ENCODE data around the gene C1QBP.
"Not testable (repeated sequence)": the region's sequence is repeated elsewhere in the genome, so short reads cannot be mapped to it uniquely, and the experiment has no call there.

The C1QBP gene

DNA sequence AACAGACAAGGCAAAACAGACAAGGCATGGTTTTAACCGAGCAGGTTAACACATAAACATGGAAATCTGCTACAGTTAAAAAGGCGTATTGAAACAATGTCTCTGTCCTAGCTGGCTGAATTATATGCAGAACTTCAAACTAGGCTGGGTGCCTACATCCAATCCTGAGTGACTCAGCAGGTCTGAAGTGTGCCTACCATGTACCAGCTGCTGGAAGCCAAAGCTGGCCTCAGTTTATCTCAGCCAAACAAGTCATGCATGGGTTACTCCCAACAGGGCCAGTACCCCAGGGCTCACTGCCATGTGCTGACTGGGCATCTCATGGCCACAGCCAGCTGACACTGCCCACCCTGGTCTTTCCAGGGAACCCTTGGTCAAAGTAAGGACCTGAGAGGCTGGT lies 4.0 kb downstream of the C1QBP start:
- in situ Hi-C loops (cut with MboI; ENCODE audit: low sequenced_read_pairs): no loop called here

DNA sequence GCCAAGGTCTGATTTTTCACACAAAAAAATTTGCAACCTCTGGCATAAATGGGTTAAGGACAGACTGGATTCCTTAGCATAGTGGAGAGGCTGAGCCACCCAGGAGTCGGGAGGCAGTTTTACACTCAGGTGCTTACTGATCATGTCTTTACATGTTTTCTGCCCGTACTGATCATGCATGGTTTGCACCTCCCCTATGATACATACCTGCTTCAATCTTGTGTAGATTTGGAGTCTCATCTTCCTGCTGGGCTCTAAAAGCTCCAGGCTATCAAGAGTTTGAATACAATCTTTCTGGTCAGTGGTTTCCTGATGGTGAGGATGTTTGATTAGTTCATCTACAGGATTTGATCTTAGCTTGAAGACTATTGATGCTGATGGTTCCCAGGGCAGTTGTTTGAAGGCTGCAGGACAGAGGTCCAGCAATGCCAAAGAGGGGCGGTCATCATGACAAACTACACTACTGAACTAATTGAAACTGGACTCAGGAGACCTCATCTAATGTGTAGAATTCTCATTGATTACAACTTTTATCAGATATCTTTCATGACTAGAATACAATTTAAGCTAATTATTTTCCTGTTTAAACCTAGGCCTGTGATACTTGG lies 6.9 kb downstream of the C1QBP start:
- in situ Hi-C loops (cut with MboI; ENCODE audit: low sequenced_read_pairs): no loop called here

DNA sequence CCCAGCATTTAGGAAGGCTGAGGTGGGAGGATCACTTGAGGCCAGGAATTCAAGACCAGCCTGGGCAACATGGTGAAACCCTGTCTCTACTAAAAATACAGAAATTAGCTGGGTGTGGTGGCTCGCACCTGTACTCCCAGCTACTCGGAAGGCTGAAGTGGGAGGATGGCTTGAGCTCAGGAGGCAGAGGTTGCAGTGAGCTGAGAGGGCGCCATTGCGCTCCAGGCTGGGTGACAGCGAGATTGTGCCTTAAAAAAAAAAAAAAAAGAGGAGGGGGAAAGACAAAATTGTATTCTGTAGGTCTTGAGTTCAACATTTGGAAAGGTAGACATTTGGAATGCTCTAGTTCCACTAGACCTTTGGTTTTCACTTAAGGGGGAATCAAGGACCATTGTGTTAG lies 7.7 kb downstream of the C1QBP start:
- in situ Hi-C loops (cut with MboI; ENCODE audit: low sequenced_read_pairs): not testable (repeated sequence)

DNA sequence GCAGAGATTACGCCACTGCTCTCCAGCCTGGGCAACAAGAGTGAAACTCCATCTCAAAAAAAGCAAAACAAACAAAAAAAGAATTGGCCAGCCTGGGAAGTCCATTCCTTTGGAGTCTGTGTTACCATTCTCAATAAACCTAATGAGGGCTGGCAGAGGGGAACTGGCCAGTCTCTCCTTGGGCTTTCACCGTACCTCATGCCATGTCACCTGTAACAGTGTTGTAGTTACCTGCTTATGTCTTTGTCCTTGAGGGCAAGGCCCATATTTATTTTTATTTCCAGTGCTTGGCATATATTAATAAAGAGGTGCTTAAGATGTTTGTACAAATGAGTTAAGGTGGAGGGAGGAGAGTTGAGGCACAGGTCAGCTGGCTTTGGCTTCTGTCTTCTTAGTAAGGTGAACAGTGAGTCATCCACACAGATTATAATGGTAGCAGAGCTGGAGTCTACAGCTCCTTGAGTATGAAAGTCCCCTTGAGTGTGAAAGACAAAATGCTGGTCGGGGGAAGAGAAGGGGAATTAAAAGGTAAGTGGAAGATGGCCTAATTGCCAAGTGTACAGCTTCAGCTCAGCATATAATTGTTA lies 8.4 kb downstream of the C1QBP start:
- in situ Hi-C loops (cut with MboI; ENCODE audit: low sequenced_read_pairs): no loop called here

DNA sequence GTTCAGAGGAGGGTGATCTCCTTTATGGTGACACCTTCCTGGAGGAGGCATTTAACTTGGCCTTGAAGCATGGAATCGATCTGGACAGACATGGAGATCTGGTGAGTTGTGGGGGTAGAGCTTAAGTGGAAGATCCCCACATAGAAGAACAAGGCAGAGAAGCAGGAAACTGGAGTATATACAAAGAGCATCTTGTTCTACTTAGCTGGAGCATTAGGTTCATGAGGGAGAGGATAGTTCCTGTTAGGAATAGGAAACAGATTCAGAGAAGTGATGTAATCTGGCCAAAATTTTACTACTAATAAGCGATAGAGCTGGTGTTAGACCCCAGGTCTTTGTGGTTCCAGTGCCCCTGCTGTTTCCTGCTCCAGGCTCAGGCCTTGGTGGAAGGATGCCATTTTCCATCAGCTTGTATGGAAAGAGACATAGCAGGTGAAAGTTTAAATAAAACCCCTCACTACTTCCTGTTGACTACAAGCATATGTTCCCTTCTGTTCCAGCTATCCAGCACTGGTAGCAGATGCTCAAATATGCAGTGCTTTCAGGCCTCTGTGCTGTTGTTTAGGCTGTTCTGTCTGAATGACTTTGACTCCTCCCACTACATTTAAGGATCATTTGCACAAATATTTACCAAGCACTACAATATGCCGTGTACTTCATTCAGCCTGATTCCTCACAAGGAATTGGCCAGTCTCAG lies 9.6 kb downstream of the C1QBP start:
- in situ Hi-C loops (cut with MboI; ENCODE audit: low sequenced_read_pairs): no loop called here

DNA sequence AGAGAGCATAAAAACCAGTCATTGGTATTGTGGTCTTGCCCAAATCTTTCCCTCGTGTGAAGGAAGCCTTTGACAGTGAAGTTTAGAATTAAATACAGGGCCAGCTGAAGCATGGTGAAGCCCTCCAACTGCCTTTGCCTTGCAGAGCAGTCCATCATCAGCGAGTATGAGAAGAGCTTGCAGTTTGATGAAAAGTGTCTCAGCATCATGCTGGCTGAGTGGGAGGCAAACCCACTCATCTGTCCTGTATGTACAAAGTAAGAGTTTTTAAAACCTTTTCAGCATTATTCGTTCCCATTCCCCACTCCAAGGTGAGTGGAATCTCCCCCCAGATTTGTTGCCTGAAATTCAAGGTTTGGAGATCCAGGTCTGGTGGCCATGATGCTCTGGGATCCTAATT lies 13.1 kb downstream of the C1QBP start:
- in situ Hi-C loops (cut with MboI; ENCODE audit: low sequenced_read_pairs): no loop called here

DNA sequence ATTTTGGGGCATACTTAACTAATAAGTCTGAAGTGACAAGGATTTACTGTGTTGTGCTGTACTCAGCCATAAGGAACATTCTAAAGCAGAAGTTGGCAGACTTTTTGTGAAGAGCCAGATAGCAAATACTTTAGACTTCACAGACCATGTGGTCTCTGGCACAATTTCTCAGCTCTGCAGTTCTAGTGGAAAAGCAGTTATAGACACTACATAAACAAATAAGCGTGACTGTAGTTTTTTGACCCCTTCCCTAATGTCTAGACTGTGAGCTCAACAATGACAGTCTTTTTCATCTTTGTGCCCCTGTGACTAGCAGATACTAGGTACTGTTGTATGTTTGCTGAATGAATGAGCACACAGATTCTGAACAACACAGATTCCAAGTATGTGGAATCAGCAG lies 14.0 kb downstream of the C1QBP start:
- in situ Hi-C loops (cut with MboI; ENCODE audit: low sequenced_read_pairs): no loop called here

DNA sequence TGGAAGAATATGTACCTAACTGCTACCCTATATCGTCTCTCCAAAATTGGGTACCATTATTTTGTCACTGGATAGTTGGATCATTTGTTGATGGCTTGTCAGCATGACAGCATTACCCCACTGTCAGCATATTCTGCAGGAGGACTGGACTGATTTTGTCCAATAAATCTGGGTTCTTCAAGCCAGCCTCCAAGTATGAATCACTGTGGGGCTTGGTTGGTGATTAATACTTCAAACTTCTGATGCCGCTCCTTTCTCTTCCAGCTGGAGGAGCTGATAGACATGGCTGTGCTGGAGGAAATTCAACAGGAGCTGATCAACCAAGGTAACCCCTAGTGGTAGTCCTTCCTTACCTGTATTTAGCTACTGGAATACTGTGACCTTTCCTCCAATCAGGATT lies 16.4 kb downstream of the C1QBP start:
- in situ Hi-C loops (cut with MboI; ENCODE audit: low sequenced_read_pairs): no loop called here

DNA sequence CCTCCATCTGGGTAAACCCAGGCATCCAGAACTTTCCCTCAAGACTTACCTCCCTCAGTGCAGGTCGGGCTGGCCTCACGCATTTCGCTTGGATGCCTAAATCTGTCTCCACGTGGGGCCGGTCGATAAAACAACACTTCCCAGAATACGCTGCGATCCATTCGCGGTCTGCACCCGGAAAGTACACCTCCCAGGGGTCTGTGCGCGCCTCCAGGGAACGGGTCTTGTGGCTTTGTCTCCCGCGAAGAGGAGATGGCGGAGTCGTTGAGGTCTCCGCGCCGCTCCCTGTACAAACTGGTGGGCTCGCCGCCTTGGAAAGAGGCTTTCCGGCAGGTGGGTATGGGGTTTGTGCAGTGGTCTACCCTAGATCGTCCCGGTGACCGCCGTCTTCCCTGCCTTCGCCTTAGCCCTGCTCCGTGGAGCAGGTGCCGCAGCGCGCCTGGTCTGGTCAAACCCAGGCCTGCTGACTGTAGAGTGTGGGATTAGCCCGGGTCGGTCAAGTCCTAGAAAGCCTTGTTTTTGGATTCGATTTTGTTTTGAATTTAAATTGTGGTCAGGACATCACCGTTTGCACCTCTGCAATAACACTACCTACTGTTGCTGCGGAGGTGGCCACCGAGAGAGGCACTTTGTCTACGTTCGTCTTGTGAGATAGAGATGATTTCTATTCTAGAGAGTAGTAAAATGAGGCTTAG lies 18.8 kb downstream of the C1QBP start, which contains the start of gene RPAIN:
RPAIN (plus strand) TSS at position 224 of the 695 bp plus-strand sequence; CDS start at position 253, 29 bp downstream.
- in situ Hi-C loops (cut with MboI; ENCODE audit: low sequenced_read_pairs): no loop called here

DNA sequence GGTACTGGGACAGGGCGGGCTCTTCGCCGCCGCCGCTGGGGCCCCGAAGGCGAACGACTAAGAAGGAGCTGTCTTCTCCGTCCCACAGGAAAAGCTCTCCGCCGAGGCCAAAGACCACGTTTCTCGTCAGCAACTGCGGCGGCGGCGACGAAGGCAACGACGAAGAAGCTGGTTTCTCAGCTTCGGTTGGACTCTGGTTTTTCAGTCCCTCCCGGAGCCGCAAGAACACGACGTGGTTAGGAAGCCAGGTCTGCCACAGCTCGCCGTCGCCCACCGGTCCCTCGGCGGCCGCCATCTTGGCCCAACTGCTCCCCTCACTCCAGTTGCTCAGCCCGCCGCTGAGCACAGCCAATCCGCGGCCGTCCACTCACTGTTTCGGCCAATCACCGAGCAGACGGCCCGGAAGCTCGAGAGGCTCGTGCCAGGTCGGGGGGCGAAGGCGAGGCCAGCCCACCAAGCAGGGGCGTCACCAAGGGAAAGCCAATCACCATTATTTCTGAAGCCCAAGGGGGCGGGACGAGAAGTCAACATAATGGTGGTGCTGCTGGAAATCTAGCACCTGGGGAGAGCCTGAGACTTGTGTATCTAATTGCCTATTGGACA lies 19.5 kb downstream of the C1QBP start, which contains the start of gene NUP88:
NUP88 (minus strand) TSS at position 307 of the 603 bp plus-strand sequence; CDS start at position 295, 12 bp downstream.
- in situ Hi-C loops (cut with MboI; ENCODE audit: low sequenced_read_pairs): no loop called here

DNA sequence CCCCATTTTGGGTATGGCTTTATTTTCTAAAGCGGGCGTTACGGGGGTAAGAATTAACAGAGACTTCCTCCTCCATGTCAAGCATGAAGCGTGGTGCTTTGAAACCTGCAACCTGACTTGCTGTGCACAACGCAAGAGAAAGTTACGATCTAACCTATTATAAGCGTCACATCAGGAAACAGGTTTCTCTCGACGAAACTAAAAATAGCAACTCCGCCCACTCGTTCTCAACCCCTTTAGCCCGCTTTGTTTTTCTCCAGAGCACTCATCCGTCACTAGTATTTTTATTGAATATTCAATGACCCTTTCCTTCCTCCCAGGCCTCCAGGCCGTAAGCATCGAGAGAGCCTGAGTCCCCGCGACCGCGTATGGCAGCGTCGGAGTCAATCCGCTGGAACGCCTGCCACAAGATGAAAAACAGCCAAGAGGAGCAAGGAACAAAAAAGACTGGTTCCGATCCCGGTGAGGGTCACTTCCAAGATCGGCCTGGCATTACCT lies 20.0 kb downstream of the C1QBP start:
- in situ Hi-C loops (cut with MboI; ENCODE audit: low sequenced_read_pairs): no loop called here

DNA sequence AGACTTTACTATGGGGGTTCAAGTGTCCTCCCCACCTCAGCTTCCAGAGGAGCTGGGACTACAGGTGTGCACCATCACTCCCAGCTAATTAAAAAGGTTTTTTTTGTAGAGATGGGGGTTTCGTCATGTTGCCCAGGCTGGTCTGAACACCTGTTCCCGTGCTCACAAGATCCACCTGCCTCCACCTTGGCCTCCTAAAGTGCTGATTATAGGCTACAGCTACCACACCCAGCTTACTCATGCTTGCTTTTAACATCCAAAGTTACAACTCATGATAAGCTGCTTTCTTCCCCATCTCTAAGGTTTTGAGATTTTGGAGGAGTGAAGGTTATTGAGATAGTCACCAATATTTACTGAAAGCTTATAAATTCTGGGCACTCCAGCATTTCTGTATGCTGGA lies 22.1 kb downstream of the C1QBP start:
- in situ Hi-C loops (cut with MboI; ENCODE audit: low sequenced_read_pairs): no loop called here

DNA sequence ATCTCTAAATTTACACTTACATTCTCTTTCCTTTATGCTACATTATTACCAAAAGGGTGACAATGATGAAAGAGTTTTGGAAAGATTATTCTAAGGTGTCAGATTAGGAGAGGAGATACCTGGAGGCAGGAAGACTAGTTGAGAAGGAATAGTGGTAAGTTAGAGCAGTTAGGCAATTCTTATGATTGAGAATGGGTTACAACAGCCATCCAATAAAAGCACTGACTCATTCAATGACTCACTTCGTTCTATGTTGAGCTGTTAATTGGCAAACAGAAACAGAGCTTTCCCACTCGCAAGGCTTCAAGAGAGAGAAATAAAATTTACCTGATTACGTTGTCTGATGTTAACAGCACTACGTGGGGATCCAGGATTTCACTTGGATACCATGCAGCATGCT lies 25.3 kb downstream of the C1QBP start:
- in situ Hi-C loops (cut with MboI; ENCODE audit: low sequenced_read_pairs): no loop called here

DNA sequence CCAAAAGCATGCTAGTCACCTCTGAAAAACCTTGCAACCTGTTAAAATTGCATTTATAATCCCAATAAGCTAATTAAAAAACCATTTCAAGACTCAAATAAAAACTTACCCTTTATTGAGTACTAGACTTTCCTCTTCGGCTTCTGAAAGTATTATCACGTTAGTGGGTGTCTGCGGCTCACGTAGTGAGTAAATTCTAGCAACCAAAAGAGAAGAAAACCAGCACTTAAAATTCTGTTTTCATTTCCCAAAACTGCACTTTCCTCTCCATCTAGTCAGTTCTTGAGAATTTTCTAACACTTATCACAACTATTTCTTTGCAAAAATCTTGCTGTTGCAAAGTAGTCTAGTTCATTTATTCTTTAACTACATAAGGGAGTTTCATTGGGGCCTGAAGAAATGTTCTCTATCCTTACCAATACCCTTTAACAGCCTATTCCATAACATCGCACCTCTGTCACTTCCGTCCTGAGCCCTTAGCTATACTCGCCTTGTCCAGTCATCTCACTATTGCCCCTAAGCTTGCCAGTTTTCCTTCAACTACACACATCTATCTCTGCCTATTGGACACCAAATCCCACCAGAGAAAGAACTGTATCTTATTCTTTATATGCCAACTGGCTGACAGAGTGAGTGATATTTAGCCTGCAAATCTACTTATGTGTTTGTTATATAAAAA lies 28.2 kb downstream of the C1QBP start:
- in situ Hi-C loops (cut with MboI; ENCODE audit: low sequenced_read_pairs): no loop called here

DNA sequence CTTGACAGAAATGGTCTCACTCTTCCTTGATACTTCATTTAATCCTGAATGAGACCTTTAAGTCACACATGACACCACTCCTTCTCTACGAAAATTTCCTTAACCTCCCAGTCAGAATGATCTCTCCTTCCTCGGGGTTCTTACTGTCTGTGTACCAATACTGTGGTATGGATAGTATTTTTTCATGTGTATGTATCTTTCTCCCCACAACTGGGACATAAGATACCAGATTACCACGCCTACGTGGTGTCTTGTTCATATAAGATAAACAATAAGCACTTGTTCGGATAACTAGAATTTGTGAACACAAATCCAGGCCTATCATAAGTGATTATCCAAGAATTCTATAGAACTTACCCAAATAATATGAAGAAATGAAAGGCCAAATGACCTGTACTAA lies 30.8 kb downstream of the C1QBP start:
- in situ Hi-C loops (cut with MboI; ENCODE audit: low sequenced_read_pairs): no loop called here

DNA sequence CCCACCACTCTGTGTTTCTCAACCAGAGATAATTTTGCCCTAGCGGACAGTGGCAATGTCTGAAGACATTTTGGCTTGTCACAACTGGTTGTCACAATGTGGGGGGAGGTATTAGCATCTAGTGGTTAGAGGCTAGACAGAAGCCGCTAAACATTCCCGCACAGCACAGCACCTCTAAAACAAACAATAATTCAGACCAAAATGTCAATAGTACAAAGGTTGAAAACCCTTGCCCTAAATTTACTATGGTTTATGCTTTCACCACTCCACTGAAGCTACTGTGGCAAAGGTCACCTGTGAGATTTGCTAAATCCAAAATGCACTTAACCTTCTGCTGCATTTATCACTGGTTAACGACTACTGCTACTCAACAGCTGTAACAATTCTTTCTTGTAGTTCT lies 33.6 kb downstream of the C1QBP start:
- in situ Hi-C loops (cut with MboI; ENCODE audit: low sequenced_read_pairs): no loop called here

DNA sequence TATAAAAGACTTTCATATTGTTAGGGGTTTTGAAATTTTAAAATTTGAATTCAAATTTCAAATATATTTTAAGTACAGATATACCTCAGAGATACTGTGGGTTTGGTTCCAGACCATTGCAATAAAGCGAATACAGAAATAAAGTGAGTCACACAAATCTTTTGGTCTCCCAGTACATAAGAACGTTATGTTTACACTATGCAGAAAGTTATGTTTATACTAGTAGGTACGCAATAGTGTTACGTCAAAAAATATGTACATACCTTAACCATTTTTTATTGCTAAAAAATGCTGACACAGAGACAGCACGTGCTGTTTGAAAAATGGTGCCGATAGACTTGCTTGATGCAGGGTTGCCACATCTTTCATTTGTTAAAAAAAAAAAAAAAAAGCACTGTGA lies 39.2 kb downstream of the C1QBP start:
- in situ Hi-C loops (cut with MboI; ENCODE audit: low sequenced_read_pairs): no loop called here

DNA sequence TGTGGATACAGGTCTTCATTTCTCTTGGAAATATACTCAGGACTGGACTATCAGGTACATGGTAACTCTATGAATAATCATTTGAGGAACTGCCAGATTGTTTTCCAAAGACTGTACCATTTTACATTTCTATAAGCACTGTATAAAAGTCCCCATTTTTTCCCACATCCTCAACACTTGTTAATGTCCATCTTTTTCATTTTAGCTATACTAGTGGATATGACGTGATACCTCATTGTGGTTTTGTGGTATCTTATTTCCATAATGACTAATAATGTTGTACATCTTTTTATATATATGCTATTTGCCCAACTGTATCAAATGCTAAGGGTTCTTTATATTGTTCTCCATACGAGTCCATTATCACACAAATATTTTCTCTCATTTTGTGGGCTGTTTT lies 42.3 kb downstream of the C1QBP start:
- in situ Hi-C loops (cut with MboI; ENCODE audit: low sequenced_read_pairs): no loop called here

DNA sequence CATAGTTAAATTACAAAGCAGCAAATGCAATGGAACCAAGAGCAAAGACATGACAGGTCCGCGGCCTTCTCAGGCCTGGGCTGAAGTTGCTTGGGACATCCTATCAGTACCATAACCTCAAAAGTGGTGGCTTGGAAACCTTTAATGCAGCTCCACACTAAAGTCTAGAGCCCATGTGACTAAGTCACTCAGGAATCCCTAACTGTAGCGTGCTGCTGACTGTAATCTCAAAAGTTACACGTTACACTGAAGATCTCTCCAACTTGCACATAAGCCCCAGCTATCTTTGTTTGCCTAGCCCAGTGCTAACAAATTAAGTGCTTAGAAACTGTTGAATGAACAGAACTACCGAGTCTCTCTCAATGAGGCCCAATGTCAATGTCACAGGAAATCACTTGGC lies 47.3 kb downstream of the C1QBP start:
- in situ Hi-C loops (cut with MboI; ENCODE audit: low sequenced_read_pairs): no loop called here
